Caco-2 (cell line): ENCODE measurements around the gene NEU1. TPM values are rescaled to one million over a fixed set of nuclear protein-coding genes. Genes with fewer than 3 reads are reported as not detected.

ENCODE experiments used
- BruUV-seq: library from RNA; stranded (reverse); fragments of 400-500 nt; replicated peaks from 2 replicates; lab custom pipeline; 2021; lab: Mats Ljungman, UMichigan
- CTCF ChIA-PET: fragments of 300-600 bp; sonication (Branson Sonifier 250); formaldehyde crosslinking; loops from one replicate; lab custom pipeline; 2022; ENCODE audit warnings: antibody characterized with exemption; lab: Charles Lee
- POLR2A ChIA-PET: fragments of 300-600 bp; sonication (Branson Sonifier 250); formaldehyde crosslinking; loops from one replicate; lab custom pipeline; 2022; ENCODE audit warnings: antibody characterized with exemption; lab: Charles Lee
- DNase-seq, 2 experiments: peaks; one replicate each; pipeline versions ENCODE4 v3.0.0 to v3.0.0-alpha.2; 2020 to 2022
- H3K27me3 ChIP-seq: replicated peaks from 2 replicates; pipeline ENCODE4 v1.6.0; 2011; ENCODE audit warnings: low read length; ENCODE audit not compliant: control insufficient read depth, insufficient read depth
- H3K36me3 ChIP-seq: 2 replicates; pipeline ENCODE4 v1.5.1; 2011; ENCODE audit warnings: low read length; ENCODE audit not compliant: control insufficient read depth, insufficient read depth
- H3K4me1 ChIP-seq: fragments of 250-450 bp; sonication (Bioruptor Pico); 2 replicates; pipeline ENCODE4 v1.5.1; 2020; ENCODE audit warnings: mild to moderate bottlenecking
- H3K4me3 ChIP-seq: 2 replicates; pipeline ENCODE4 v1.5.1; 2011; ENCODE audit warnings: low read depth, mild to moderate bottlenecking, control low read depth, low read length
- H3K9me3 ChIP-seq: fragments of 250-450 bp; sonication (Bioruptor Pico); 2 replicates; pipeline ENCODE4 v1.5.1; 2020; ENCODE audit warnings: mild to moderate bottlenecking, moderate library complexity
- H3K27ac Mint-ChIP-seq: one replicate; pipeline ENCODE4 v1.8.0; 2022; ENCODE audit warnings: mixed read lengths; ENCODE audit not compliant: unreplicated experiment
- H3K27me3 Mint-ChIP-seq: one replicate; pipeline ENCODE4 v1.8.0; 2022; ENCODE audit warnings: mixed read lengths; ENCODE audit not compliant: insufficient read depth, unreplicated experiment
- H3K36me3 Mint-ChIP-seq: one replicate; pipeline ENCODE4 v1.8.0; 2022; ENCODE audit warnings: mild to moderate bottlenecking, mixed read lengths; ENCODE audit not compliant: insufficient read depth, unreplicated experiment
- H3K4me1 Mint-ChIP-seq: one replicate; pipeline ENCODE4 v1.8.0; 2022; ENCODE audit warnings: low read depth, mixed read lengths; ENCODE audit not compliant: unreplicated experiment
- H3K4me3 Mint-ChIP-seq: one replicate; pipeline ENCODE4 v1.8.0; 2022; ENCODE audit warnings: mild to moderate bottlenecking, moderate library complexity, mixed read lengths; ENCODE audit not compliant: unreplicated experiment
- H3K9me3 Mint-ChIP-seq: one replicate; pipeline ENCODE4 v1.8.0; 2022; ENCODE audit warnings: mixed read lengths; ENCODE audit not compliant: unreplicated experiment
- CTCF ChIP-seq, 2 experiments: fragments of 200-600 bp in 1 of 2; IDR thresholded peaks; 1 replicate in 1 of 2; 2 replicates in 1 of 2; pipeline versions ENCODE4 v1.5.1 to v1.8.0; 2011 to 2022; ENCODE audit warnings: antibody characterized with exemption in 1 of 2, control low read depth in 1 of 2, inconsistent platforms in 1 of 2, low read depth in 1 of 2, low read length in 1 of 2, mild to moderate bottlenecking in 1 of 2, moderate library complexity in 1 of 2; ENCODE audit not compliant: insufficient read depth in 1 of 2, severe bottlenecking in 1 of 2, unreplicated experiment in 1 of 2
- intact Hi-C: fragments of 100-400 bp; cut with micrococcal nuclease; formaldehyde crosslinking; loops from one replicate; pipeline ENCODE4 v1.10.0; 2022; ENCODE audit not compliant: unreplicated experiment
- total RNA-seq: library from RNA; stranded (reverse); gene quantifications from 2 replicates; pipeline ENCODE4 v1.2.3, GENCODE V29; 2022

NEU1 gene
- total RNA-seq, 1 experiment from 2014 or later, result 176 TPM

- H3K27me3 ChIP-seq, result no peaks in the 10 kb centered on the region
- CTCF ChIA-PET, result interaction anchor here (0.8 to 1.1 kb wide), 2 partner anchors 61 to 89 kb away, joined by 3 to 7 read pairs; no protein-coding TSS in a partner anchor
- POLR2A ChIA-PET, result interaction anchor here (0.5 to 3.3 kb wide), 10 partner anchors 14 to 320 kb away, joined by 5 to 40 read pairs (median 9); partner anchors contain the start of genes ABHD16A, DDX39B, EHMT2 and HSPA1B
- peaks cover 14% of the 10 kb centered on the region for H3K4me1 ChIP-seq
- H3K36me3 ChIP-seq, result peaks cover 9% of the 10 kb centered on the region
- no peak for DNase-seq
- H3K9me3 ChIP-seq, result no peaks in the 10 kb centered on the region
- H3K4me3 Mint-ChIP-seq, result peak overlapping the region; percentile 100
- H3K36me3 Mint-ChIP-seq, result peaks cover 60% of the 10 kb centered on the region
- peak overlapping the region; percentile 100 for H3K27ac Mint-ChIP-seq
- BruUV-seq, result TSS peak; percentile 51
- no peaks in the 10 kb centered on the region for H3K9me3 Mint-ChIP-seq
- H3K4me1 Mint-ChIP-seq, result peaks cover 24% of the 10 kb centered on the region
- H3K4me3 ChIP-seq, result peak overlapping the region; percentile 76
- intact Hi-C loops, result loop anchor here (2.0 kb wide), 1 partner anchor 55 kb away; the partner anchor contains the start of gene LSM2
- no peaks in the 10 kb centered on the region for H3K27me3 Mint-ChIP-seq
- TF ChIP-seq CTCF (IDR thresholded peaks at IDR 0.05; ENCODE audit: insufficient read depth in 1 of 2, low read depth in 1 of 2, low read length in 1 of 2, severe bottlenecking in 1 of 2, unreplicated experiment in 1 of 2), result no peak
Observed at GRCh38 chr6:31861919-31862343, 690 bp downstream of the NEU1 start.

- no peaks in the 10 kb centered on the region for H3K9me3 ChIP-seq
- no peak for TF ChIP-seq CTCF (IDR thresholded peaks at IDR 0.05; ENCODE audit: insufficient read depth in 1 of 2, low read depth in 1 of 2, low read length in 1 of 2, severe bottlenecking in 1 of 2, unreplicated experiment in 1 of 2)
- peaks cover 9% of the 10 kb centered on the region for H3K36me3 ChIP-seq
- Mint-ChIP-seq H3K4me3 (peak overlapping the region; percentile 100), H3K27ac (no peak overlapping the region), H3K4me1 (peaks cover 24% of the 10 kb centered on the region), H3K9me3 (no peaks in the 10 kb centered on the region), H3K36me3 (peaks cover 67% of the 10 kb centered on the region), H3K27me3 (no peaks in the 10 kb centered on the region)
- no peak for DNase-seq
- CTCF ChIA-PET, result no interaction called here
- peaks cover 14% of the 10 kb centered on the region for H3K4me1 ChIP-seq
- no peaks in the 10 kb centered on the region for H3K27me3 ChIP-seq
- peak overlapping the region; percentile 76; the same call in 1 of the 2 replicates for H3K4me3 ChIP-seq
- BruUV-seq, result no TSS peak
- intact Hi-C loops, result no loop called here
- POLR2A ChIA-PET, result no interaction called here
Observed at GRCh38 chr6:31861150-31861549, 1.5 kb downstream of the NEU1 start.

- intact Hi-C loops, result no loop called here
- ChIA-PET CTCF (no interaction called here), POLR2A (no interaction called here)
- Mint-ChIP-seq H3K4me1 (peaks cover 18% of the 10 kb centered on the region), H3K36me3 (peaks cover 70% of the 10 kb centered on the region), H3K4me3 (peak overlapping the region; percentile 16), H3K27me3 (no peaks in the 10 kb centered on the region), H3K27ac (no peak overlapping the region), H3K9me3 (no peaks in the 10 kb centered on the region)
- TF ChIP-seq CTCF (IDR thresholded peaks at IDR 0.05; ENCODE audit: insufficient read depth in 1 of 2, low read depth in 1 of 2, low read length in 1 of 2, severe bottlenecking in 1 of 2, unreplicated experiment in 1 of 2), result no peak
- Histone ChIP-seq H3K4me1 (peaks cover 12% of the 10 kb centered on the region), H3K4me3 (no peak overlapping the region), H3K36me3 (peaks cover 9% of the 10 kb centered on the region), H3K27me3 (no peaks in the 10 kb centered on the region), H3K9me3 (no peaks in the 10 kb centered on the region)
- no TSS peak for BruUV-seq
- DNase-seq, result no peak
Observed at GRCh38 chr6:31860349-31860748, 2.3 kb downstream of the NEU1 start.
